Kidney capillary endothelial cell (primary cell): ENCODE measurements around the gene TYRO3.

Experiments used
- DNase-seq: peaks from one replicate; pipeline ENCODE4 v3.0.0-alpha.2; 2018; ENCODE audit warnings: low spot score

TYRO3 gene

GRCh38 chr15:41558400-41559238 lies at the start of gene TYRO3:
Gene TYRO3, plus strand, starts transcription at chr15:41559212. Its CDS starts 46 bp downstream, at chr15:41559258.
- DNase-seq = no peak

DNA sequence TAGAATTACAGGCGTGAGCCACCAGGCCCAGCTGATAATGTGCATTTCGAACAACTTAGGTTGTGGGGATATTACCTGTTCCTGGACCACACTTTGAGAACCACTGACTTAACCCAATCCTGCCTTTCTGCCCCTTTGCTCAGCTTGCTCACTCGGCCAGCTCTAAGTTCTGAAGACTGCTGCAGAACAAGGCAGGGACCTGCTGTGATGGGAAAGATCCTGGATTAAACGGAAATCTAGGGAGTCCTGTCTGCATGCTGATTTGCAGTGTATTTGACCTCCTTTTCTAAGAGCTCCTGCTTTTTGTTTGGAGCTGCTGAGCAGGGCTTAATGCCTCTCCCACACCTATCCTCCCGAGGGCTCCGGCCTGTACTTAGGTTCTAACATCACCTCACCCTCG lies 48.3 kb upstream of the TYRO3 start:
- no peak for DNase-seq

DNA sequence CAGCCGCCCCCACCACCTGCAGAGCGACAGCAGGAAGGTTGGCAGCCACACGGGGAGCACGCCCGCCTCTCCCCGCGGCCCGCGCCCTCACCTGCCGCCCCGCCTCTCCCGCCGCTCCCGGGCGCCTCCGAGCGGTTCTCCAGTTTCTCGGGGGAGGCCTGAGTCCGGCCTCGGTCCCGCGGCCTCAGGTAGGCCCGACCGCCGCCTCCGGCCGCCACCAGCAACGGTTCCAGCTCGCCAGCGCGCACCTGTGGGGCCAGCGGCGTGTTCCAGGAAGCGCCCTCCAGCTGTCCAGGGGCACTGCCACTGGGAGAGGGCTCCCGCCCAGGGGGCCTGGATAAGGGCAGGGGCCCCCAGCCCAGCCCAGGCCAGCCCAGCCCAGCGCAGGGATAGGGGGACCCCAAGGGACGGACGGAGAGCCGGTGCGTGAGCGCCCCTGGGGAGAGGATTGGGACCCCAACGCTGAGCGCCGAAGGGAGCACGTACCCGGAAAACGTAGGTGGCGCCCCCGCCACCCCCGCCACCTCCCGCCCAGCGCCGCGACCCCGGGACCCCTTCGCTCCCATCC lies 47.6 kb upstream of the TYRO3 start:
- DNase-seq = no peak

GRCh38 chr15:41511899-41512369 lies 47.1 kb upstream of the TYRO3 start:
- DNase-seq = no peak

GRCh38 chr15:41512512-41512939 lies 46.5 kb upstream of the TYRO3 start:
- no peak for DNase-seq

- DNase-seq = no peak
Measured at GRCh38 chr15:41512940-41513505, 46.0 kb upstream of the TYRO3 start.

DNA sequence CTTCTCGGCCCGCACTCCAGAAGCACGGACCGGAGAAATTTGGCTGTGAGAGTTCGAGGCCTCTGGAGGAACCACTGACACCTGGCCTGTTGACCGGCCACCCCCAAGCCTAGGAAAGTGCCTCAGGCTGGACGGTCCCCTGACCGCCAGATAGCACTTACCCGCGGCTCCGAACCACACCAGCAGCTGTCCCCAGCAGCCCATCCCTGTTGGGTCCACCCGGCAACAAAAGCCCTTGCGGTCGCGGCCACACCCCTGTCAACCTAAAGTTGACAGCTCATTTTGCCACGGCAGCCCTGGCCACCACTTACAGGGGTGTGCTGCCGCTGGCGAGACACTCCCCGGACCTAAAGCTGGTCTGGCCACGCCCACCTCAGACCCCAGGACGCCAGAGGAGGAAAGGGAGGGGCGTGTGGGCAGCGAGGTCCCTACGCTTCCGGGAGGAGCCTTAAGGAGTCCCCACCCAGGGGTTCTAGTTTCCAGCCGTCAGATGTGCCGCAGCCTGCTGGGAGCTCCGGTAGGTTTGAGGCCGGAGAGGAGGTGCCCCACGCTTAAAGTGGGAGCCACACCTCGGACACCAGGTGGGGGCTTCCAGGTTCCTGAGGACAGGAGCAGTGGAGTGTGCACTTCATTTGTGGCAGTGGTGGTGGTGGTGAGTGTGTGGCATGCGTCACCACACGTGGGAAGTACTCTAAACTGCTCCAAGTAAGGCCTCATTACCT lies 45.3 kb upstream of the TYRO3 start, which contains the start of gene LTK:
Gene LTK, minus strand, starts transcription at position 322 of the 722 bp plus-strand sequence. Its CDS starts 118 bp downstream, at position 204.
- DNase-seq = peak; percentile 69

DNA sequence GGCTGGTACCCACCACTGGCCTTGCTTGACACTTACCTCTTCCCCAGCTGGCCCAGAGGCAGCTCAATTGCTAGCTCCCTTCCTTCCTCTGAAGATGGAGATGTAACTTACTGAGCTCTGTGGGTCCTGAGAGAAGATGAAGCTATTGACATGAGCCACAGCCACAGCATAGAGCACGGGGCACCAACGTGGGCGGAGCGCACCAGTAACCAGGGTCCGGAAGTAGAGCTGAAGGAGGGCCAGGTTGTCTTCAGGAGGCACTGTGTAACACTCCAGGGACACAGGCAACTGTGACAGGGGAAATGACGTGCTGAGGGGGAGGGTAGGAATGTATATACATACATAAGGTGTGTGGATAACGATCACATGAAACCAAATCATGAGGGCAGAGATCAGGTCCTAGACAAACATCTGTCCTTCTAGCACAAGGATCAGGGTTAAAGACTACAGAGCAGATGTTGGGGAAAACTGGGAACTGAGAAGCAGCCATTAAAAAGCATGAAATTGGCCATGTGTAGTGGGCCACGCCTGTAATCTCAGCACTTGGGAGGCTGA lies 41.0 kb upstream of the TYRO3 start:
- DNase-seq = no peak

GRCh38 chr15:41520636-41521035 lies 38.4 kb upstream of the TYRO3 start:
- no peak for DNase-seq

DNA sequence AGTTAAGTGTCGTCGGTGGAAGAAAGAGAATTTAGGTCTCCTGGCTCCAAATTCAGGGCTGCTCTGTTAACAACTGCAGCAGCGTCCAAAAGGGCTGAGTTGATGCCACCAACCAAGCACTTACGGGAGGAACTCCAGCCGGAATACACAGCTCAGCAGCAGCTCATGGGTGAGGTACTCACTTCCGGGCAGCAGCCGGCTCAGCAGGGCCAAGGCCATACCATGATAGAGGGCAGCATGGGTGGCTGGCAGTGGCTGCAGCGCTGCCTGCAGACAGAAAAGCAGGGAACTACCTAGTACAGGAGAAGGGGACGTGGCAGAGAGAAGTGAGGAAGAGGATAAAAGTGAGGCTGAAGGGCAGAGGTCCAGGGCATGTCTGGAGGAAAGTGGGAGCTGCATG lies 37.4 kb upstream of the TYRO3 start:
- DNase-seq = no peak

GRCh38 chr15:41523097-41523496 lies 35.9 kb upstream of the TYRO3 start:
- no peak for DNase-seq

GRCh38 chr15:41530363-41530956 lies 28.6 kb upstream of the TYRO3 start:
- DNase-seq = no peak

DNA sequence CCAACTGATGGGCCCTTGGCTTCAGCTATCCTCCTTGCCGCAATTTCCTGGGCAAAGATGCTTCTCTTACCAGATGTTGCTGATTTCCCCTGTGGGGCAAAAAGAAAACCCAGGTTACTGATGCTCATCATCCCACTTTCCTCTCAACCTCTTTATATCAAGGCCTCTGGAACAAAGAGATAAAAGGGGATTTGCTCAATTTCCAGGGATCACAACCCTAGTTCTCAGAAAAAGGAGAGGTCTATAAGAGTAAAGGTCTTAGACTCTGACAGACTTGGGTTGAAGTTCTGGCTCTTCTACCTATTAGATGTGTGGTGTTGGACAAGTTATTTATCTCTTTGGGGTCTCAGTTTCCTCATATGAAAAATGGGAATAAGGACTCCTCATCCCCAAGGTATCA lies 23.5 kb upstream of the TYRO3 start:
- DNase-seq = no peak

DNA sequence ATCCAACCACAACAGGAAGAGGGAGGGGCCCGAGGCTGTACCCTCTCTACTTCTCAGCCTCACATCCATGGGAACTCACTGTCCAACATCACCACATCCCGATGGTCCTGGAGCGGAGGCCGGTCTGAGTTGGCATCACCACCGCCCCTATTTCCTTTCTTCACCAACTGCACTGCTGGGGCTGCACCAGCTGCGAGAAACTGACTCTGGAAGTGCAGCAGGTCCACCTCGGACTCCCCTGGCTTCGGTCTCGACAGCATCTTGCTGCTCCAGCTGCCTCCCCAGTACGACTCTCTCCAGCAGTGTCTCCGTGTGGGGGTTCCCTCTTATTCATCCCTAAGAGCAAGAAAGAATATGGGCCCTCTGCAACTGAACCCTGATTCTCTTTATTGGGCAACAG lies 22.1 kb upstream of the TYRO3 start:
- no peak for DNase-seq

- DNase-seq = no peak
Measured at GRCh38 chr15:41543521-41543870, 15.5 kb upstream of the TYRO3 start.

DNA sequence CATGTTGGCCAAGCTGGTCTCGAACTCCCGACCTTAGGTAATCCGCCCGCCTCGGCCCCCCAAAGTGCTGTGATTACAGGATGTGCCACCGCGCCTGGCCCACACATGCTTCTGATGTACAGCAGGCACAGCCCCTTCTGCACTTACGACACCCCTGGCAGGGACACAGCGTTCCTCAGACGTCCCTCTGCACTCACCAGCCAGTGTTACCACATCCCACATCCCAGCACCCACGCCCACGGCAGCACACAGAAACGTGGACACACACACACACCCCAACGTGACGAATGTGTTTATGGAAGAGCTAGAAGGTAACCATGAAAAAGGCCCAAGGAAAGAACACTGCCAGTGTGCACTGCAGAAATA lies 14.4 kb upstream of the TYRO3 start:
- DNase-seq = no peak

DNA sequence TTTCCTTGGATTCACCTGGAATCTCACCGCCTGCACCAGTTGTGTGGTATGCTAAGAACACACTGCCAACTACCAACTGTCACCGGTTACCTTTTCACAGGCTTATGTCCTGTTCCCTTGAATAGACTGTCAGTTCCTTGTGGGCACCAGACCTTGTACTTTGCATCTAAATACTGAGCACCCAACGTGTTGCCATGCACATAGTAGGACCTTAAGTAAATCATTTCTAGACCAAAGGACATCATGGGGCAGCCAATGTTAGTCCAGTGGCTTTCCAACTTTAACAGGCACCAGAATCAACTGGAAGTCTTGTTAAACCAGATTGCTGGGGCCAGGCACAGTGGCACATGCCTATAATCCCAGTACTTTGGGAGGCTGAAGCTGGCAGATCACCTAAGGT lies 13.8 kb upstream of the TYRO3 start:
- DNase-seq = no peak

DNA sequence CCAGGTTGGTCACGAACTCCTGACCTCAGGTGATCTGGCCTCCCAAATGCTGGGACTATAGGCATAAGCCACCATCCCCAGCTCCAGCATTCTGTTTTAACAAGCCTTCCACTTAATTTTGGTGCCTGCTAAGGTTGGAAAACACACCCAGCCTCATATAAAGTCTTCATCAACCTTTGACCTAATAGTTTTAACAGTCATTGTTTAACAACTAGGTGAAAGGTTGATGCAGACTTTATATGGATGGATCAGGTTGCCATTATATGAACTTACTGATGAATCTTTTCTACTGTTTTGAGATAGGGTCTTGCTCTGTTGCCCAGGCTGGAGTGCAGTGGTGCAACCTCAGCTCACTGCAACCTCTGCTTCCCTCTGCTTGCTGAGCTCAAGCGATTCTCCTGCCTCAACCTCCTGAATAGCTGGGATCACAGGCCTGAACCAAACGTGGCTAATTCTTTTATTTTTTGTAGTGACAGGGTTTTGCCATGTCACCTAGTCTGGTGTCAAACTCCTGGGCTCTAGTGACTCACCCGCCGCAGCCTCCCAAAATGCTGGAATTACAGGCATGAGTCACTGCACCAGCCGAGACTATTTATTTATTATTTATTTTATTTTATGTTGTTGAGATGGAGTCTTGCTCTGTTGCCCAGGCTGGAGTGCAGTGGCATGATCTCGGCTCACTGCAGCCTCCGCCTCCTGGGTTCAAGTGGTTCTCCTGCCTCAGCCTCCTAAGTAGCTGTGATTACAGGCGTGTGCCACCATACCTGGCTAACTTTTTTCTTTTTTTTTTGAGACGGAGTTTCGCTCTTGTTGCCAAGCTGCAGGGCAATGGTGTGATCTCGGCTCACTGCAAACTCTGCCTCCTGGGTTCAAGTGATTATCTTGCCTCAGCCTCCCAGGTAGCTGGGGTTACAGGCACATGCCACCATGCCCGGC lies 11.9 kb upstream of the TYRO3 start:
- no peak for DNase-seq

- no peak for DNase-seq
Measured at GRCh38 chr15:41550066-41550775, 8.8 kb upstream of the TYRO3 start.

DNA sequence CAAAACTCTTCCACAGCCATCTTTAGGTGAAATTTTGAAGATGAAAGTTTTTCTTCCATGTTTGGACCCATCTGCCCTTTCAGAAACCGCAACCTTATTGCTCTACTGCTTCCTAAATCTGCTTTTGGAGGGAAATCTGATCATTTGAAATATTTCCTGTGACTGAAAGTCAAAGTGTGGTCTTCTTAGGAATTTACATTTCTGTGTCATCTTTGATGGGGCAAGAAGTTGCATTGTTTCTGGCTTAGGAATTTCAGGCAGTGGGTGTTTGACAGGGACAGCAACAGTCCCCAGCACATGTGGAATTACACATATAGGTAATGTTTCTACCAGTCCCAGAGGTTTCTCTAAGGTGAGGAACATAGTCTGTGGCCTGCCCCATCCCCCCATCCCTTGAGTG lies 5.3 kb upstream of the TYRO3 start:
- DNase-seq = no peak
